Activated CD8-positive, alpha-beta T cell treated with anti-CD3 and anti-CD28 coated beads, Interleukin-2, amount 10 ng/mL, durations not matched to agents 7 days and 5 days (primary cell): ENCODE measurements around the gene SMIM30. TPM values are rescaled to one million over a fixed set of nuclear protein-coding genes. Genes with fewer than 3 reads are reported as not detected.
"Not testable (repeated sequence)": the region's sequence is repeated elsewhere in the genome, so short reads cannot be mapped to it uniquely, and the experiment has no call there.

Source experiments
- ATAC-seq: fragments of 150-1000 bp; cut with Tn5 transposase; one replicate; pipeline ENCODE4 v1.10.0; 2021; ENCODE audit warnings: moderate library complexity
- CTCF ChIA-PET: fragments of 350-600 bp; sonication (Branson Sonifier 250); formaldehyde crosslinking; loops from one replicate; lab custom pipeline; 2021; ENCODE audit warnings: antibody characterized with exemption; lab: Charles Lee
- POLR2A ChIA-PET: fragments of 350-600 bp; sonication (Branson Sonifier 250); formaldehyde crosslinking; loops from one replicate; lab custom pipeline; 2021; ENCODE audit warnings: antibody characterized with exemption; lab: Charles Lee
- DNase-seq: peaks from one replicate; pipeline ENCODE4 v3.0.0-alpha.2; 2020
- H3K27ac Mint-ChIP-seq: one replicate; pipeline ENCODE4 v1.8.0; 2021; ENCODE audit warnings: mild to moderate bottlenecking, mixed read lengths
- H3K27me3 Mint-ChIP-seq: one replicate; pipeline ENCODE4 v1.8.0; 2021; ENCODE audit warnings: low read depth, mixed read lengths
- H3K36me3 Mint-ChIP-seq: one replicate; pipeline ENCODE4 v1.8.0; 2021; ENCODE audit warnings: low read depth, mixed read lengths
- H3K4me1 Mint-ChIP-seq: one replicate; pipeline ENCODE4 v1.8.0; 2021; ENCODE audit warnings: low read depth, mixed read lengths
- H3K4me3 Mint-ChIP-seq: one replicate; pipeline ENCODE4 v1.8.0; 2021; ENCODE audit warnings: mild to moderate bottlenecking, mixed read lengths
- H3K9me3 Mint-ChIP-seq: one replicate; pipeline ENCODE4 v1.8.0; 2022; ENCODE audit warnings: mixed read lengths; ENCODE audit not compliant: insufficient read depth
- total RNA-seq, 2 experiments: library from RNA; stranded (reverse); gene quantifications; one replicate each; pipeline ENCODE4 v1.2.3, GENCODE V29; 2021

The SMIM30 gene
- 10 to 100 TPM; 24.6 to 25.8 TPM for total RNA-seq

DNA sequence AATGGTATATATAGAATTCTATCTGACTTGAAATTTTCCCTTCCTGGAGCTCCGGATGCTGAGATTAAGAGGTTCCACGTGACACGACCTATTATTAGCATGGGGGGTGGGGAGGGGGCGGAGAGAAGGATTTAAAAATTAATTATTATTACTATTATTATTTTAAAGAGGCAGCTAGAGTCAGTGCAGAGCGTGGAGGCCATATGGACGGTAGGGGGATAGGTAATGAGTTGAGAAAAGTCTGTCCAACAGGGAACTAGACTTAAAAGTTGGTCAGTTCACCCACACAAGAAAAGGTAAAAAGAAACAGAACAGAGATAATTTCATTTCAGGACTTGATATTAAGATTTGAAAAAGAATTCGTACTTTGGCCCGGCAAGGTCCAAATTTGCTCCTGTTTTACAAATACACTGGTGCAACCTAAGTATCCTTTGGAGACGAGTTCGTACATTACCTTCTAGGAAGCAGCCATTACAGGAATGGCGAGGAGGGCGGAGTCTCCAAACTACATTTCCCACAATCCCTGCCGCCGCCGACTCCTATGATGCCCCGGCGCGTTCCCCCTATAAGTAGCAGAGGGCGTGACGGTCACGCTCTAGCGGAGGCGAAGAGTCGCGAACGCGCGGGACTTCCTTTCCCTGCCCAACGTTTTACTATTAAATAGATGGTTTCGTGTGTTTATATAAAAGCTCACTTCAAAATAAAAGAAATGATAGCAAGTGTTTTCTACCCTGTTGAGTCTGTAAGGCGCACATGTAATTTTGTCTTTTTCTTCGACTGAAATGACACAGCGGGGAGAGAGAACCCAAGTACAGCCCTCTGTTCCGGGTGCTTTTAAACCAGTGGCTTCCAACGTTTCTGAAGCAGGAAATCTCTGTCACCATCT, at the start of gene SMIM30:
SMIM30 (minus strand) TSS at position 481 of the 886 bp plus-strand sequence. CDS start 976 bp downstream, outside the sequence.
- Mint-ChIP-seq H3K27ac (peak within 1 kb of the TSS; percentile 82), H3K9me3 (no peaks in the 10 kb centered on the region), H3K36me3 (peaks cover 19% of the 10 kb centered on the region), H3K4me3 (peak within 1 kb of the TSS; percentile 82), H3K4me1 (peaks cover 22% of the 10 kb centered on the region), H3K27me3 (no peaks in the 10 kb centered on the region)
- peak; percentile 93 for DNase-seq
- ATAC-seq: peak; percentile 100
- ChIA-PET CTCF (no interaction called here), POLR2A (no interaction called here)

GRCh38 chr7:113166176-113166575, 47.8 kb upstream of the SMIM30 start:
- POLR2A ChIA-PET, ATAC-seq, H3K9me3 Mint-ChIP-seq, H3K4me3 Mint-ChIP-seq, H3K27ac Mint-ChIP-seq, H3K27me3 Mint-ChIP-seq, CTCF ChIA-PET, H3K4me1 Mint-ChIP-seq, DNase-seq, H3K36me3 Mint-ChIP-seq: not testable (repeated sequence)

GRCh38 chr7:113161050-113161449, 42.7 kb upstream of the SMIM30 start:
- H3K4me3 Mint-ChIP-seq: no peak overlapping the region
- ATAC-seq: no peak
- DNase-seq: no peak
- CTCF ChIA-PET: interaction anchor here (1.1 to 2.1 kb wide), 3 partner anchors 8 to 264 kb away, joined by 3 to 11 read pairs (median 4); no protein-coding TSS in a partner anchor
- no peaks in the 10 kb centered on the region for H3K9me3 Mint-ChIP-seq
- H3K4me1 Mint-ChIP-seq: no peaks in the 10 kb centered on the region
- H3K27me3 Mint-ChIP-seq: peaks cover 5% of the 10 kb centered on the region
- no peak overlapping the region for H3K27ac Mint-ChIP-seq
- POLR2A ChIA-PET: no interaction called here
- H3K36me3 Mint-ChIP-seq: no peaks in the 10 kb centered on the region

GRCh38 chr7:113159746-113160339, 41.5 kb upstream of the SMIM30 start:
- H3K36me3 Mint-ChIP-seq: no peaks in the 10 kb centered on the region
- no peaks in the 10 kb centered on the region for H3K4me1 Mint-ChIP-seq
- CTCF ChIA-PET: interaction anchor here (0.6 to 2.1 kb wide), 7 partner anchors 11 to 1218 kb away, joined by 3 to 11 read pairs (median 4); no protein-coding TSS in a partner anchor
- no peak for ATAC-seq
- POLR2A ChIA-PET: no interaction called here
- peak; percentile 23 for DNase-seq
- H3K9me3 Mint-ChIP-seq: no peaks in the 10 kb centered on the region
- no peak overlapping the region for H3K4me3 Mint-ChIP-seq
- H3K27ac Mint-ChIP-seq: no peak overlapping the region
- H3K27me3 Mint-ChIP-seq: peaks cover 5% of the 10 kb centered on the region

- no peaks in the 10 kb centered on the region for H3K4me1 Mint-ChIP-seq
- no peak for DNase-seq
- H3K4me3 Mint-ChIP-seq: no peak overlapping the region
- no peaks in the 10 kb centered on the region for H3K36me3 Mint-ChIP-seq
- ChIA-PET CTCF (interaction anchor here (0.9 kb wide), 1 partner anchor 14 kb away, joined by 3 read pairs; no protein-coding TSS in a partner anchor), POLR2A (no interaction called here)
- peaks cover 5% of the 10 kb centered on the region for H3K27me3 Mint-ChIP-seq
- no peak for ATAC-seq
- H3K27ac Mint-ChIP-seq: no peak overlapping the region
- H3K9me3 Mint-ChIP-seq: no peaks in the 10 kb centered on the region
Measured at GRCh38 chr7:113158756-113159155, 40.4 kb upstream of the SMIM30 start.

DNA sequence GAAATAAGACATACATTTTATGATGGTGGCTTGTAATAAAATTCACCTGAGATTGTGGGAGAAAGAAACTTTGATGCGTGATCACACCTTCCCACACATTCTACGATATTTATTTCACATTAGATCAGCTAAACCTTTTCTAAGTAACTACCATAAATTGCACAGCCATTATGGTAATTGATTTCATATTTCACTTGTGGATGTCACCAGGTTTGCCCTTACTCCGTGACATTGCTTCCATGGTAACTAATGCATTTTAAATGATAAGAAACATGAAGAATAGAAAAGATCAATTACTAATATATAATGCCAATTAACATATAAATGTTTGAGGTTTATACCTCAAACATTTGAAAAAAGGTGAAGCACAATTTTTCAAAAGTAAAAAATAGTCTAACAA, 35.8 kb upstream of the SMIM30 start:
- no peaks in the 10 kb centered on the region for H3K9me3 Mint-ChIP-seq
- H3K4me3 Mint-ChIP-seq: no peak overlapping the region
- H3K36me3 Mint-ChIP-seq: no peaks in the 10 kb centered on the region
- ATAC-seq (no peak), DNase-seq (no peak)
- CTCF ChIA-PET: no interaction called here
- H3K4me1 Mint-ChIP-seq: no peaks in the 10 kb centered on the region
- POLR2A ChIA-PET: no interaction called here
- no peak overlapping the region for H3K27ac Mint-ChIP-seq
- peaks cover 5% of the 10 kb centered on the region for H3K27me3 Mint-ChIP-seq

GRCh38 chr7:113144817-113145216, 26.5 kb upstream of the SMIM30 start:
- ATAC-seq: no peak
- Mint-ChIP-seq H3K9me3 (no peaks in the 10 kb centered on the region), H3K36me3 (no peaks in the 10 kb centered on the region), H3K4me3 (no peak overlapping the region), H3K27ac (no peak overlapping the region), H3K4me1 (no peaks in the 10 kb centered on the region), H3K27me3 (peaks cover 22% of the 10 kb centered on the region)
- ChIA-PET POLR2A (no interaction called here), CTCF (interaction anchor here (1.0 kb wide), 1 partner anchor 15 kb away, joined by 3 read pairs; no protein-coding TSS in a partner anchor)
- no peak for DNase-seq

DNA sequence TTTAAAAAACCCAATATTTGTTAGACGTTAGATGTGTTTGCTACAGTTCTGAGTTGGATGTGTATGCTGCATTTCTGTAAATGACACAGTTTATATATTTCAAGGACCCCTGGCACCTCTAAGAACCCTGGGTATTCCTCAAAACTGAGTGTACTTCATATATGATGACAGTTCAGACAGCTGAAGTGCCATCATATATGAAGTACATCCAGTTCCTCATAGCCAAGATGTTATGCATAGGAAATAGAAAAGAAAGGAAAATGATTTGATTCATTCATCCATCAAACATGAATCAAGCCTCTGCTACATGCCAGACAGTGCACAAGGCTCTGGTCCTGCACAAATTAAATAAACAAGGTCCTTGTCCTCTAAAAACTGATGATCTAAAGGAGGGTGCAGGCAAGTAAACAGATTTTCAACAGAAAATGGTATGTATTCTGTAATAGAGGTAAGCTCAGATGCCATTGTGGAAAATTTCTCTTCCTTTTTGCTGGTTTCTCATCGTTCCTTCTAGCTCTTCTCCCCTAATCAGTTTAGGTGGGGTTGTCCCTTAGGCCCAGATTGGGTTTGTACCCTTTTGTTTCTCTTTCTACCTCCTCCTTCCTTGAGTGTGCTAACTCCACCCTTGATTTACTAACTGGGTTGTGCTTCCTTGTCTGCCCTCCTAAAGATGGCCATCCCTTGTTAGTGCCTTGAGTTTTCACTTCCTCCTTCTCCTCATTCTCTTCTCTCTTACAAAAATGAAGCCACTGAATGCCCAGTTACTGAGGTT, 25.3 kb upstream of the SMIM30 start:
- H3K27me3 Mint-ChIP-seq: peaks cover 16% of the 10 kb centered on the region

GRCh38 chr7:113142385-113143119, 24.2 kb upstream of the SMIM30 start:
- no peak overlapping the region for H3K27ac Mint-ChIP-seq
- DNase-seq (no peak), ATAC-seq (no peak)
- no peak overlapping the region for H3K4me3 Mint-ChIP-seq
- peaks cover 12% of the 10 kb centered on the region for H3K27me3 Mint-ChIP-seq
- H3K36me3 Mint-ChIP-seq: no peaks in the 10 kb centered on the region
- ChIA-PET CTCF (no interaction called here), POLR2A (no interaction called here)
- no peaks in the 10 kb centered on the region for H3K4me1 Mint-ChIP-seq
- H3K9me3 Mint-ChIP-seq: no peaks in the 10 kb centered on the region

More for the DNA sequence above, 25.3 kb upstream of the SMIM30 start:
- CTCF ChIA-PET: no interaction called here
- no peak for ATAC-seq
- no peak overlapping the region for H3K4me3 Mint-ChIP-seq
- POLR2A ChIA-PET: no interaction called here
- no peaks in the 10 kb centered on the region for H3K9me3 Mint-ChIP-seq
- H3K4me1 Mint-ChIP-seq: no peaks in the 10 kb centered on the region
- H3K36me3 Mint-ChIP-seq: no peaks in the 10 kb centered on the region
- no peak overlapping the region for H3K27ac Mint-ChIP-seq
- DNase-seq: no peak

DNA sequence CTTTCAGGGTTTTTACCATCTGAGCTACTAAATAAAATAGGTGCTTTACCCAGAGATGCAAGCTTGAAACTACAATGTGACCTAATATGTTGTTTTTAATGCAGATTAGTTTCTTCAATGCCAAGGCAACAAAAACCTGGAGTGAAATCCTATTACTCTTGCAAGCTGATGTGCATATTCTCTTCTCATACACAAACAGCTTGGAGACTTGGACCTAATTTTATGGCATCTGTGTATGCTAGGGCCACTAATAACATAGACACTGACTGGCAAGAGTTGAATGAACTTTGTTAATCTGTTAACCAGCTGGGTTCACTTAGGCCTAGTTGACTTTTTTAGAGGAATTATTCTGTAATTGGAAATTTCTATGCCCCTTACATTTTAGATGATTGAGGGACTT, 23.4 kb upstream of the SMIM30 start:
- no peak for ATAC-seq
- CTCF ChIA-PET: no interaction called here

DNA sequence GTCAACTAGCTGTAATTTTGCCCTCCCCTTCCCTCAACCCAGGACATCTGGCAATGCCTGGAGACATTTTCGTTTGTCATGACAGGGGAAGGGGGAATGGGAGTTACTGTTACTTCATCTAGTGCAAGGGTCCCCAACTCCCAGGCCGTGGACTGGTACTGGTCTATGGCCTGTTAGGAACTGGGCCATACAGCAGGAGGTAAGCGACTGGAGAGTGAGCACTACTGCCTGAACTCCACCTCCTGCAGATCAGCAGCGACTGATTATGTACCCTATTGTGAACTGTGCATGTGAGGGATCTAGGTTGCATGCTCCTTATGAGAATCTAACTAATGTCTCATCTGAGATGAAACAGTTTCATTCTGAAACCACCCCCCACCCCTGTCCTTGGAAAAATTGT, 22.6 kb upstream of the SMIM30 start:
- Mint-ChIP-seq H3K9me3 (no peaks in the 10 kb centered on the region), H3K27me3 (peaks cover 12% of the 10 kb centered on the region), H3K4me3 (no peak overlapping the region), H3K4me1 (no peaks in the 10 kb centered on the region), H3K36me3 (no peaks in the 10 kb centered on the region), H3K27ac (no peak overlapping the region)
- CTCF ChIA-PET: no interaction called here
- POLR2A ChIA-PET: no interaction called here
- ATAC-seq: no peak
- DNase-seq: no peak

More for the DNA sequence above, 23.4 kb upstream of the SMIM30 start:
- H3K4me3 Mint-ChIP-seq: no peak overlapping the region
- H3K36me3 Mint-ChIP-seq: no peaks in the 10 kb centered on the region
- POLR2A ChIA-PET: no interaction called here
- no peaks in the 10 kb centered on the region for H3K4me1 Mint-ChIP-seq
- peaks cover 12% of the 10 kb centered on the region for H3K27me3 Mint-ChIP-seq
- no peak for DNase-seq
- H3K9me3 Mint-ChIP-seq: no peaks in the 10 kb centered on the region
- H3K27ac Mint-ChIP-seq: no peak overlapping the region
